Duodenal mucosa (tissue), 2 donors: ENCODE data around the gene HIRIP3.

ENCODE experiments used
- H3K27ac ChIP-seq: one replicate; pipeline ENCODE4 v1.7.0; 2013; ENCODE audit warnings: low read depth, low read length
- H3K27me3 ChIP-seq, 2 donors: one replicate each; pipeline ENCODE4 v1.7.0; 2013; ENCODE audit warnings: low read length in 2 of 2, control low read depth in 1 of 2; ENCODE audit not compliant: insufficient read depth in 2 of 2, control insufficient read depth in 1 of 2
- H3K36me3 ChIP-seq, 2 donors: one replicate each; pipeline ENCODE4 v1.7.0; 2013; ENCODE audit warnings: low read length in 2 of 2, control low read depth in 1 of 2; ENCODE audit not compliant: insufficient read depth in 2 of 2, control insufficient read depth in 1 of 2
- H3K4me1 ChIP-seq, 2 donors: one replicate each; pipeline ENCODE4 v1.7.0; 2013; ENCODE audit warnings: low read length in 2 of 2, control low read depth in 1 of 2; ENCODE audit not compliant: insufficient read depth in 2 of 2, control insufficient read depth in 1 of 2
- H3K4me3 ChIP-seq, 2 donors: one replicate each; pipeline ENCODE4 v1.7.0; 2013; ENCODE audit warnings: low read length in 2 of 2, low read depth in 1 of 2
- H3K9ac ChIP-seq, 2 donors: one replicate each; pipeline ENCODE4 v1.7.0; 2013; ENCODE audit warnings: low read length in 2 of 2, low read depth in 1 of 2
- H3K9me3 ChIP-seq, 2 donors: one replicate each; pipeline ENCODE4 v1.7.0; 2013; ENCODE audit warnings: low read length in 2 of 2, control low read depth in 1 of 2; ENCODE audit not compliant: control insufficient read depth in 1 of 2

HIRIP3 gene

GRCh38 chr16:30007378-30007895 is 12.0 kb upstream of the HIRIP3 start:
- peaks cover 4 to 11% of the 10 kb centered on the region in 2 donors for H3K4me1 ChIP-seq
- peaks cover 0 to 5% of the 10 kb centered on the region in 2 donors for H3K36me3 ChIP-seq
- H3K27me3 ChIP-seq, result peaks cover 17 to 25% of the 10 kb centered on the region in 2 donors
- H3K9ac ChIP-seq, result no peak overlapping the region
- no peaks in the 10 kb centered on the region for H3K9me3 ChIP-seq
- H3K4me3 ChIP-seq, result no peak overlapping the region
- H3K27ac ChIP-seq, result no peak overlapping the region

GRCh38 chr16:30006659-30007377 is 11.4 kb upstream of the HIRIP3 start:
- H3K36me3 ChIP-seq, result peaks cover 0 to 10% of the 10 kb centered on the region in 2 donors
- no peak overlapping the region for H3K27ac ChIP-seq
- no peak overlapping the region for H3K9ac ChIP-seq
- H3K4me3 ChIP-seq, result no peak overlapping the region
- peaks cover 4 to 11% of the 10 kb centered on the region in 2 donors for H3K4me1 ChIP-seq
- H3K27me3 ChIP-seq, result peaks cover 13 to 19% of the 10 kb centered on the region in 2 donors
- no peaks in the 10 kb centered on the region for H3K9me3 ChIP-seq

GRCh38 chr16:30006095-30006473 is 10.7 kb upstream of the HIRIP3 start:
- H3K9me3 ChIP-seq, result no peaks in the 10 kb centered on the region
- H3K27me3 ChIP-seq, result peaks cover 9 to 15% of the 10 kb centered on the region in 2 donors
- no peak overlapping the region for H3K9ac ChIP-seq
- peaks cover 4 to 7% of the 10 kb centered on the region in 2 donors for H3K4me1 ChIP-seq
- no peak overlapping the region for H3K27ac ChIP-seq
- peaks cover 4 to 16% of the 10 kb centered on the region in 2 donors for H3K36me3 ChIP-seq
- H3K4me3 ChIP-seq, result no peak overlapping the region

DNA sequence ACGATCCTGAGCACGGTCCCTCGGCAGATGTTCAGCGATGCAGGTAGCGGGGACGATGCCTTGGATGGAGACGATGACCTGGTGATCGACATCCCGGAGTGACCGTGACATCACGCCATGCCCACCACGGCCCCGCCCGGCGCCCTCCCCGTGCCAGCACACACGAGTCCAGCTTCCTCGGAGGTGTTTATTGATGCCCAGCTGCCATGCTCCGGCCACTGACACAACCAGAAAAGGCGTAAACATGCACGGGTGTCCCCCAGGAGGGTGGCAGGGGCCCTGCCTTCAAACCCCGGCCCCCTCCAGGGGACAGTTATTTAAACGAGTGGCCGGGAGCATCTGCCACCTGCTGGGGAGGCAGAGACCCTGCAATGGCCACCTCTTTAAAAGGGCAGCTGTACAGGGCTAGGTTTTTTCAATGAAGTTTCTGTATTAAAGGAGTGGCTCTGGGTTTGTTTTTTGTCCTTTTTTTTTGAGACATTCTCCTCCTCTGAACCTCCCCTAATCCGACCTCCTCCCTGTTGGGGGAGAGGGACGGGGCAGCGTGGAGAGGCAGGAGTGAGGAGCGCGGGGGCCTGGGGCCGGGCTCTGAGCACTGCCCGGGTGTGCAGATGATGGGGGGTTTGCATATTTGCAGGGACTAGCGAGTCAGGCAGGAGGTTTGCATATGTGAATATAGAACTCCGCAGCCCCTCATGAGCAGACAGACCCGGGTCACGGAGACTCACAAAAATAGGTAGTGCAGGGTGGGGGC is 10.1 kb upstream of the HIRIP3 start:
- peaks cover 4 to 5% of the 10 kb centered on the region in 2 donors for H3K4me1 ChIP-seq

DNA sequence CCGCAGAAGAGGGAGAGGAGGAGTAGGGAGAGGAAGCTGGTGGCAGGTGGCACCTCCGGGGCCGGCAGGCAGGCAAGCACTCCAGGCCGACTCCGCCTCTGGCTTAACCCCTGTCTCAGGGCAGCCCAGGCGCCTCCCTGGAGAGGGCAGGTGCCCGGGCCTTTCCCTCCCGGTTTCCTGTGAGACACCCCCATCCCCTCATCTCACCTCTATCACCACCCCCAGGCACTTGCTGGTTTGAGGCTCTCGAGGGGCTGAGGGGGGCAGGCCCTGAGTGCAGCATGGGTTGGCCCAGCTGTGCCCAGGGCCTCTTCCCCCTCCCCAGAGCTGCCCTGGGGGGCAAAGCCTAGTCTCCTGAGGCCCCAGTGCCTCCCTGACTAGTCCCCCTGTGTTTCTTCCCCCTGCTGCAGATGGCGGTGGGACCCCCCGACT is 9.4 kb upstream of the HIRIP3 start:
- no peak overlapping the region for H3K9ac ChIP-seq
- peaks cover 4 to 25% of the 10 kb centered on the region in 2 donors for H3K36me3 ChIP-seq
- H3K27ac ChIP-seq, result no peak overlapping the region
- peaks cover 0 to 4% of the 10 kb centered on the region in 2 donors for H3K4me1 ChIP-seq
- peaks cover 0 to 6% of the 10 kb centered on the region in 2 donors for H3K27me3 ChIP-seq
- no peak overlapping the region for H3K4me3 ChIP-seq
- H3K9me3 ChIP-seq, result no peaks in the 10 kb centered on the region

More for the DNA sequence above, 10.1 kb upstream of the HIRIP3 start:
- Histone ChIP-seq H3K4me3 (no peak overlapping the region), H3K27ac (no peak overlapping the region), H3K9me3 (no peaks in the 10 kb centered on the region), H3K9ac (no peak overlapping the region), H3K27me3 (peaks cover 7 to 13% of the 10 kb centered on the region in 2 donors), H3K36me3 (peaks cover 4 to 21% of the 10 kb centered on the region in 2 donors)

GRCh38 chr16:30004424-30004776 is 9.0 kb upstream of the HIRIP3 start:
- H3K36me3 ChIP-seq, result peaks cover 4 to 28% of the 10 kb centered on the region in 2 donors

GRCh38 chr16:30003670-30004423 is 8.4 kb upstream of the HIRIP3 start:
- Histone ChIP-seq H3K4me1 (no peaks in the 10 kb centered on the region), H3K36me3 (peaks cover 4 to 33% of the 10 kb centered on the region in 2 donors), H3K9me3 (no peaks in the 10 kb centered on the region), H3K9ac (no peak overlapping the region), H3K4me3 (no peak overlapping the region), H3K27me3 (no peaks in the 10 kb centered on the region), H3K27ac (no peak overlapping the region)

More at GRCh38 chr16:30004424-30004776, 9.0 kb upstream of the HIRIP3 start:
- Histone ChIP-seq H3K27ac (no peak overlapping the region), H3K4me1 (peaks cover 0 to under 1% of the 10 kb centered on the region in 2 donors), H3K27me3 (peaks cover 0 to 4% of the 10 kb centered on the region in 2 donors), H3K9me3 (no peaks in the 10 kb centered on the region), H3K4me3 (no peak overlapping the region), H3K9ac (no peak overlapping the region)

DNA sequence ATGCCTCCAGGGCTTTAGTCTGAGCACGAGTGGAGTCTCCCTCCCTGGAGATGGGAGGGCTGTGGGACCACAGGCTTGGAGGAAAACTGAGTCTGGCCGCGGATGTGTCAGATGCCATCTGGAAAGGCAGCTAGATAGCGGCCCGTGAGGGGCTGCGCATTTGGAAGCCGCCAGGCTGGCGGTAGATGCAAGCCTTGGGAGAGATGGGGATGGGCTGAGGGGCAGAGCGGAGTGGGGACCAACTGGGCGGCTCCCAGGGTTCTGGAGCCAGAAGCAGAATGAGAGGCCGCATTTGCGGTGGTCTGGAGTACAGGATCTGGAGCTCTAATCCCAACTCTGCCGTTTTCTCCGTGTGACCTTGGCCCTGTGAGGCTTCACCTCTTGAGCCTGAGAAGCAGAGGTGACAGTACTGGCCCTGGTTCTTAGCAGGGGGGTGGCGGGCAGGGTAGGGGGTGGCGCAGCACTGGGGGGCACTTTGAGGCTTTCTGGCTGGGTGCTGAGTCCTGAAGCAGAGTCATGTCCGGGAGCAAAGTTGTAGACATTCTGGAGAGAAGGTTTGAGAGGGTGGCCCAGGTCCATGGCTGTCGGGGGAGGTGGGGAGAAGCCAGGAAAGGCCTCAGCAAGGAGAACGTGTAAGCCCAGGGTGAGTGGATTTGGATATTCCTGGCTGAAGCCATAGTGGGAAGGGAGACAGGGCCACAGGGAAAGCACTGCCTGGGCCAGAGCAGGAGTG is 7.4 kb upstream of the HIRIP3 start:
- H3K4me1 ChIP-seq, result no peaks in the 10 kb centered on the region
- H3K36me3 ChIP-seq, result peaks cover 4 to 34% of the 10 kb centered on the region in 2 donors
- H3K27ac ChIP-seq, result no peak overlapping the region
- H3K4me3 ChIP-seq, result no peak overlapping the region
- no peaks in the 10 kb centered on the region for H3K9me3 ChIP-seq
- H3K27me3 ChIP-seq, result no peaks in the 10 kb centered on the region
- H3K9ac ChIP-seq, result no peak overlapping the region

GRCh38 chr16:30000735-30001631 is 5.6 kb upstream of the HIRIP3 start:
- peaks cover 4 to 35% of the 10 kb centered on the region in 2 donors for H3K36me3 ChIP-seq

More at GRCh38 chr16:30000735-30001631, 5.6 kb upstream of the HIRIP3 start:
- Histone ChIP-seq H3K4me3 (no peak overlapping the region), H3K4me1 (peaks cover 7 to 10% of the 10 kb centered on the region in 2 donors), H3K27me3 (no peaks in the 10 kb centered on the region), H3K9me3 (no peaks in the 10 kb centered on the region), H3K27ac (no peak overlapping the region), H3K9ac (no peak overlapping the region)
